Suppressor macrophage treated with lipopolysaccharide for 4 hours (primary cell): ENCODE results near the gene RNF20.
"Not testable (repeated sequence)": the region's sequence is repeated elsewhere in the genome, so short reads cannot be mapped to it uniquely, and the experiment has no call there.

Experiments used
- DNase-seq: peaks from one replicate; pipeline ENCODE4 v3.0.0-alpha.2; 2020

Gene RNF20

GRCh38 chr9:101533334-101534204 lies at the start of gene RNF20:
Gene RNF20 (plus strand): TSS chr9:101533853. CDS start chr9:101535424, 1,571 bp downstream.
- peak; percentile 99 for DNase-seq

GRCh38 chr9:101484046-101484445 lies 49.6 kb upstream of the RNF20 start:
- no peak for DNase-seq

- no peak for DNase-seq
Observed at GRCh38 chr9:101485924-101486692, 47.5 kb upstream of the RNF20 start.

DNA sequence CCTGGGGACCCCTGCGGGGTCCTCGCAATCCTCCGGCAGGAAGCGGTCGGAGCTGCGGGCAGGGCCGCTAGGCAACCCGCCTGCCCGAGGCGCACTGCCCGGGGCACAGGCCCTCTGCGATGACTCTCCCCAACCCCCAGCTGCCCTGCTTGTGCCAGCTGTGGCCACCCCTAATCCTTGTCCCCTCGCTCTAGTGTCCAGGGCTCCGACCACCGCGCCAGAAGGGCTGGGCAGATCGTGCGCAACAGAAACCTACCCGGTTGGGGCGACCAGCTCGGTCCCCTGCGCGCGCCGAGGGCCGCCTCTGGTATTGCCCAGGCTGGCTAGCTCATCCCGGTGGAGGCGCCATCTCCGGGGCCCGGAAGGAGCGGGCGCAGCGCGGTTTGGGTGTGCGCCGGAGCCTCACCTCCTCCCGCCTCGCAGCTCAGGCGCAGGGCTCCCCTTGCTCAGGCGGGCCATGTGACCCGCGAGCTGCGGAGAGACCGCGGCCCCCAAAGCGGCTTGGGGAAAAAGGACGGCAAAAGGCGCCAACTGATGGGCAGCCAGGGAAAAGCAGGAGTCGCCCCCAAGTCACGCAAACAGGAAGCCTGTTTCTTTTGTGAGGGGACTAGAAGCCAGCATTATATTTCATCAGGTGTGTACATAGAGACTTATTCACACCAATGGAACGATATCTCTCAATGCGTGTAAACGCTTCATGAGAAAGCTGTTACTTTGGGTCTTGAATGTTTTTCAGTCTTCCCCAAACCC lies 46.8 kb upstream of the RNF20 start:
- no peak for DNase-seq

- DNase-seq = no peak
Observed at GRCh38 chr9:101487443-101487840, 46.2 kb upstream of the RNF20 start.

- DNase-seq = no peak
Observed at GRCh38 chr9:101495810-101496209, 37.8 kb upstream of the RNF20 start.

GRCh38 chr9:101498323-101498722 lies 35.3 kb upstream of the RNF20 start:
- no peak for DNase-seq

DNA sequence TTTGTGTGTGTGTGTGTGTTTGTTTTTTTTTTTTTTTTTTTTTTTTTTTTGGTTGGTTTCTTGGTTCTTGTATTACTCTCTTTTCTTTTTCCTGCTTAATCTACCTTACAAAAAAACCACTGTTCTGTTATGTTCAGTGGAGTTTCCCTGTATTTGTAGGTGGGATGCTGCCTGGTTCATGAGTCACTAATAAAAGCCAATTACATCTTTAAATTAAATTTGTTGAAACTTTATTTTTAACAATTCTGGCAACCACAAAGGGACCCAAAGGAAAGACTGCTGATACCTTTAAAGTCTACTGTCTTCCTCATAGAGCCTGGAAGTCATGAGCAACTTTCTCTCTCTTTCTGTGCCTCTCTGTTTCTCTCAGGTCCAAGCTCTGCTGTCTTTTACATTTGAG lies 29.5 kb upstream of the RNF20 start:
- no peak for DNase-seq

DNA sequence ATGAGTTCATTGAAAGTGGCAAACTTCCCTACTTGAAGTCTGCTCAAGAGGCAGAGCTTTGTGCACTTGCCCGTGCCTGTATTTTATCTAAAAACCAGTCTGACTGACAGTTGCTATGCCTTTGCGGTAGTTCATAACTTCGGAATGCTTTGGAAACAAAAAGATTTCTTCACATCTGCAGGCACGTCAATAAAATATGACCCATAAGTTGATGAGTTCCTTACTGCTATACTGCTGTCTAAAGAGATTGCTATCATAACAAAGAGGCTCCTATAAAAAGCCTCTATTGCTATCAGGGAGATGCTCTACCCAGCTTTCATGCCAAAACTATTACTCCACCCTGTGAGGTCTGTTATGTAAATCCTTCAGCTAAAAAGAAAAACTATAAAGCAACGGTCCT lies 25.4 kb upstream of the RNF20 start:
- DNase-seq = no peak

- no peak for DNase-seq
Observed at GRCh38 chr9:101509572-101509971, 24.1 kb upstream of the RNF20 start.

- no peak for DNase-seq
Observed at GRCh38 chr9:101510459-101510858, 23.2 kb upstream of the RNF20 start.

GRCh38 chr9:101511009-101511408 lies 22.6 kb upstream of the RNF20 start:
- DNase-seq = no peak

DNA sequence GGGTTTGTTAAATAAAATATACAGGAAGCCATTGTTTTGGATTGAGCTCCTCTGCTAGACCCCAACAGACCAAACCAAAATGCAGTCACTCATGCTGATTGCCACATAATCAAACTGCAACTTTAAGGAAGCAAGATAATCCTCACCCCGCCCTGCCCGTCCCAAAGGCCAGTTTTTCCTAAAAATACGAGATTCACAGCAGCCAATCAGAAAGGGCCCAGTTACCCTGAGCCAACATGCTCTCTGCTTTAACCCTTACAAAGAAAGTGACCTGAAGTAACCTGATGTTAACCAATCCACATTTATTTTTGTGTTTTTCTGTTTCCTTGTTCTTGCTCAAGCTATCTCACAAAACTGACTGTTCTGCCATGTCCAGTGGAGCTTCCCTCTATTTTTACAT lies 21.5 kb upstream of the RNF20 start:
- no peak for DNase-seq

- DNase-seq = no peak
Observed at GRCh38 chr9:101513351-101513750, 20.3 kb upstream of the RNF20 start.

DNA sequence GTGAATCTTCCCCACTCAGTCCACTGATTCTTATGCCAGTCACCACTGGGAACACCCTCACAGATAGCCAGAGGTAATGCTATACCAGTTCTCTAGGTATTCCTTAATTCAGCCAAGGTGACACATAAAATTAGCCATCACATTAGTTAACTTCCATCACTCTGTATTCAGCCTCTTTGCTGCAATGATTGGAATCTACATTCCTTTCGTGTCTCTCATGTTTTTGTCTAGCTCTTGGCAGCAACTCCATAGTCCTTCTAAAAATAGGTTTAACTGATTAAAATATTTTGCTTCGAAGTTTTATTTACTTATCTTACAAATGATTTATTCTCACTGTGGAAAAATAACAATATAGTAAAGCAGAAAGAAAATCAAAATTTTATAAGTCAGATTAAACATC lies 19.6 kb upstream of the RNF20 start:
- DNase-seq = no peak

GRCh38 chr9:101516655-101517054 lies 17.0 kb upstream of the RNF20 start:
- no peak for DNase-seq

GRCh38 chr9:101518489-101518888 lies 15.2 kb upstream of the RNF20 start:
- not testable (repeated sequence) for DNase-seq

DNA sequence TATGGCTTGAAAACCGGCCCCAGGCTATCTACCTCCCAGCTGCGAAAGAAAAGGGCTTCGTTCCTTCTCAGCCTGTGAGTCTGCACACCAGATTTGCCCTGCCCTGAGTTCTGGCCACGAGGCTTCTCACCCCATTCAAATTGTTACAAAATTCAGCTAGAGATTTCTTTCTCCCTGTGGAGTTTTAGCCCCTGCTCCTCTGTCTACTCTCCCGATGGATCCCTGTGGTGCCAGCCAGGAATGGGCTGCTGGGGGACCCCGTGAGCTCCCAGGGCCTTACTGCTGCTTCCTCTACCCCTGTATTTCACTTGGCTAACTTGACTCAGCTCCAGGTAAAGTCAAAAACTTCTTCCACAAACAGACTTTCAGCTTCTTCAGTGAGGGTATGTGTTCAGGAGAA lies 9.3 kb upstream of the RNF20 start:
- no peak for DNase-seq

DNA sequence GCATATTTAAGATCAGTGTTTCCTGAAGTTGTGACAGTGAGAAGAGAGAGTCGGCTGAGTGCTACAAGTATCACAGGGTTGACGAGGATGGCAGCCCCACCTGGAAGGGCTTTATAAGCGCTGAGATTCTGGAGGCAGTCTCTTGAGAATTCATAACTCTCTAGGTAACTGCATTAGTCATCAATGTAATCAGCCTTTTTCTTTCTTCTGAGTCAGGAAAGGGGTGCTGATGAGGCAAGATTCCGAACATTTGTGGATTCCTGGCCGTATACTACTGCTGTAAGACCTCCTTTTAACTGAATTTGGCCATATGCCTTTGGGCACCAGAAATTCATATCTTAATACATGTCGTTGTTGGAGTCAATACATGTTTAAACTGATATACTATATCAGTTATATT lies 6.6 kb upstream of the RNF20 start:
- no peak for DNase-seq

- no peak for DNase-seq
Observed at GRCh38 chr9:101528015-101528414, 5.6 kb upstream of the RNF20 start.

DNA sequence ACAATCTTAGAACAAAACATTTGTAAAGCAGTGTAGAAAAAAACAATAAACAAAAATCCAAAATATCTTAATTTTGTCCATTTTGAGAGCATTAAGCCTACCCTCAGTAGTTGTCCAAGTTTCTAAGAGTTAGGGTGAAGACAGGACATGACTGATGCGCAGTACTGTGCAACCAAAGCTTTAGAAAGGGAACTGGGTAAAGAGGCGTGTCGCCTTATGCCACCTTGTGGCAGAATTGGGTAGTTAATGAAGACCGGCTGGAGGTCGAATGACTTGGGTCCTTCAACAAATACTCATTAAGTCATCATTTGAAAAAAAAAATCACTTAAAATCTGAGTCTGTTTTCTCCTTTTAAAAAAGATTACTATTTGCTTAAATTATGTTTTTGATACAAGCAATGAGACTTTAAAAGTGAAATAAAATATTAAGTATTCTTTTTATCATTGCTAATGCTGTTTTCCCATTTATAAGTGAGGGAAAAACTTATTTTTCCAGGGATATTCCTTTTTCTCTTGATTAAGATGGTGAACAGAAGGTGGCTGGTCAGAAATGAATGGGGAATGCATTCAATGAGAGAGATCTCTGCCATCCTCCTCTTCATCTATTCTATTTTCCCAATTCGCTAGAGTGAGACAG lies 3.5 kb upstream of the RNF20 start:
- peak; percentile 88 for DNase-seq

DNA sequence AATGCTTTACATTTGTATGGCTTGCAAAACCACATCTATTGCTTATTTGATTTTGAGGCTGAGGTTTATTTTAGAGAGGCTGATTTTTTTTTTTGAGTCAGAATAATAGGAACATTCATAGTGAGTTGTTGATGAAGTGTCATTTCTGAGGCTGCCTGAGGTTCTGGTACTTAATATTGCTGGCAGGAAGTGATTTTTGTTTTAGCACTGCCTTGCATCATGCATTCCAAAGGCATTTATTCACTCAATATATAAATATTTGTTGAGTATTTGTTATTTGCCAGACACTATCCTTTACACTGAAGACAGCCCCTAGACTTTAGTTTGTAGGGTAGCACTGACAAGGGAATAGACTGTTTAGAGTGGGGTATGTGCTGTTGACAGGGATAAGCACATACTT lies 2.7 kb downstream of the RNF20 start:
- no peak for DNase-seq

- no peak for DNase-seq
Observed at GRCh38 chr9:101536938-101537337, 3.3 kb downstream of the RNF20 start.
